ENCODE measurements around the gene NDUFA1.

- TF ChIP-seq CTCF (conservative IDR thresholded peaks at IDR 0.05) (peak; percentile 66), ZFX (IDR thresholded peaks at IDR 0.05) (no peak)
These were observed 16.2 kb downstream of the NDUFA1 start for GRCh38 chrX:119887721-119888425.

All from C4-2B (cell line).